ENCODE measurements around the gene ZCRB1. TPM values are rescaled to one million over a fixed set of nuclear protein-coding genes. Genes with fewer than 3 reads are reported as not detected.
A peak's percentile ranks its signal among the peaks of the same experiment; 100 is the strongest.
"Not testable (repeated sequence)": the region's sequence is repeated elsewhere in the genome, so short reads cannot be mapped to it uniquely, and the experiment has no call there.

Gene ZCRB1, protein sequence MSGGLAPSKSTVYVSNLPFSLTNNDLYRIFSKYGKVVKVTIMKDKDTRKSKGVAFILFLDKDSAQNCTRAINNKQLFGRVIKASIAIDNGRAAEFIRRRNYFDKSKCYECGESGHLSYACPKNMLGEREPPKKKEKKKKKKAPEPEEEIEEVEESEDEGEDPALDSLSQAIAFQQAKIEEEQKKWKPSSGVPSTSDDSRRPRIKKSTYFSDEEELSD
- total RNA-seq (ENCODE audit: insufficient read depth, low replicate concordance): 42.4 TPM

DNA sequence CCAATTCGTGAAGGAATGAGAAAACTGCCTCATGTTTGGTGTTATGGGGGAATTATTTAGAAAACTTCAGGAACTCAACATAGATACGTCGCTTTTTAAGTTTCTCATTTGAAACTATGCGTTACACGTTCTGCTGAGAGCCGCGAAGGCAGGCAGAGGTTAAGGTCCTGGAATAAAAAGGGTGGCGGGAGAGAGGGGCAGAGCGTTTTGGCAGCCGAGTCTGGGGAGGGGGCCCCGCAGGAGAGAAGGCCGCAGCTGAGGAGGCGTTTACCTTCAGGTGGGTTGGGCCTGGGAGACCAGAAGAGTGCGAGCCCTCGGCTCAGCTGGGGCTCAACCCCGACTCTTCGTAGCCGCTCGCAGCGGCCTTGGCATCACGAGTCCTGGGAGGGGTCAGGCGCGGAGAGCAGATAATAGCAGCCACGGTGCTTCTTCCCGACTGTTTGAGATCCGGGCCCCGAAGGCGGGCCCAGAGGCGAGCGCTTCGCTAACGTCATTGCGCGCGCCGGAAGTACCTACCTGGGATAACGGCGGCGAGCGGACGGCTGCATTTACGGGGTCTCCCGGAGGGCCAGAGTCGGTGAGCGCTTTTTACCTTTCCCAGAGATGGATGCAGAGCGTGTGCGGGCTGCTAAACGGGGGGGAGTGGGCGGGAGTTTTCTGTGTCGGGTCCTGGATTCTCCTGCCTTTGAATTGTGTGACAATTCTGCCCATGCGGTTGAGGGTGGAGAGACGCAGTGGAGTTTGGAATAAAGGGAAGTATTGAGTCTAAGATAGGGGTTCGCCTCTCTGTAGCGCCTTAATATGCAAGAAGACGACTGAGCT, at the start of gene ZCRB1, which contains the start of gene PPHLN1:
Gene ZCRB1, minus strand, starts transcription at position 442 of the 822 bp plus-strand sequence. CDS start 1,992 bp downstream, outside the sequence.
Gene PPHLN1, plus strand, starts transcription at position 515 of the 822 bp plus-strand sequence. CDS start 9,736 bp downstream, outside the sequence.
- DNase-seq (ENCODE audit: low spot score): peak; percentile 90

DNA sequence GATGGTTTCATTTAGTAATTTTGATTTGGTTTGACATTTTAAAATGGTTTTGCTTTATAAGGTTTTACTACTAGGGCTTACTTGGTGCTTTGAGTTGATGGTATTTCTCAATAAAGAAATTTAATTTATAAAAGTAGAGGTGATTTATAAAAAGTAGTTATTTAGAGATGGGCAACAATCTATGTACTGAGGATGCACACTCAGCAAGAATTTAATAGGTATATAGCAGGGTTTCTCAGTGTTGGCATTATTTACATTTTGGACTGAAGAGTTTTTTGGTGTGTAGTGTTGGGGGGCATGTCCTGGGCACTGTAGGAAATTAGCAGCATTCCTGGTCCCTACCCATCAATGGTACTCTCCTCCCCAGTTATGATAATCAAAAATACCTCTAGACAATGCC, 47.8 kb upstream of the ZCRB1 start:
- no peak for DNase-seq (ENCODE audit: low spot score)

DNA sequence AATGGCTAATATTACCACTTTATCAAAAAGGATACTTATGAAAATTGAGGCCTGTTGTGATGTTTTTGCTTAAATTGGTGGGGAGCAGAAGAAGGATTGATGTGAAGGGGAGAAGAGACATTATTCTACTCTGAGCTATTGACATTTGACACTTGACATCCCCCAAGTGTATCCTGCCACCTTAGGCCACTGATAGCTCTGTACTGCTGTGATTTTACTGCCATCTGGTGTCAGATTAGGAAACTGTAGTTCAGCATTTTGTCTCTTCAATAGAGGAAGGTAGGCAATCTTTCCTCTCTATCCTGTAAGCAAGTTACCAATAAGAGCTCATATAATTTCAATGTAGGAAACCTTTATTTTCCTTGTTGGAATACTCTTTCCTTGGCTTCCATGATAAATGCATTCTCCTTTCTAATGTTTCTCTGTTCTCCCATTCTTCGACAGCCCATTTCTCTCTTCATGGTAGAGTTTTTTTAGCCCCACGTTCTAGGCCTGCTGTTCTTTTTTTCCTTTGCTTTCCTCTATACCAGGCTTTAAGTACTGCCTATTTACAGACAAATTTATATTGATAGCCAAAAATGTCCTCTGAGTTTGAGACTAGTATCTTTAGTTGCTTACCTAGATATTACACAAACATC, 46.4 kb upstream of the ZCRB1 start:
- peak; percentile 55 for DNase-seq (ENCODE audit: low spot score)

DNA sequence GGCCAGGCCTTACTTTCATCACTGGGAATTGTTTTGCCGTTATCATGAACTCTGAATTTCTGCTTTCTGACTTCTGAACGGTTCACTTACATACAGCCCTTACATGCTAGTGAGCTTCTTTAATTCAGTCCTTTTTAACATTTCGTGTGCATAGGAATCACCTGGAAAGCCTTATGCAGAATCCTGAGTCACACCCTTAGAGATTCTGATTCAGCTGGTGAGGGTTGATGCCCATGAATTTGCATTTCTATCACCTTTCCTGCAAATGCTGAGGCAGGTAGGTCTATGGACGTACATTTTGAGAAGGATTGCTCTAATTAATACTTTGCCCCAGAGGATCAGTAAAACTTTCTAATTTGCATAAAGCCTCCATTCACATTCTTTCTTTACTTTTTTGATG, 44.1 kb upstream of the ZCRB1 start:
- DNase-seq (ENCODE audit: low spot score): no peak

DNA sequence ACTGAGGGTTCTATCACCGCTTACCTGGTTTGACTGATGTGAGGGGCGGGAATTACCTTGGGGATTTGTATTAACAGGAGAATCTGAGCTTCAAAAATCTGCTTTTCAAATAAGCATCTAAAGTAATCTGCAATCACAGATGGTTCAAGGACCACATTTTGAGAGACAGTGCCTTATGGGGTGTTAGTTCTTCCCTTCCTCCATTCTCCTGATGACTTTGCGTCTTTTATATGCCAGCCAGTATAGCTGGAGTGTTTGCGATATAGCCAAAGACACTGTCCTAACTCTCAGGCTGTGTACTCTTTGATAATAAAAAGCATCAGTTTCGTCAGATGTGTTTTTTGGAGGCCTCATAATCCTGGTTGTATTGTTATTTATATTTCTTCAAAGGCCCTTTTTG, 39.6 kb upstream of the ZCRB1 start:
- DNase-seq (ENCODE audit: low spot score): no peak

DNA sequence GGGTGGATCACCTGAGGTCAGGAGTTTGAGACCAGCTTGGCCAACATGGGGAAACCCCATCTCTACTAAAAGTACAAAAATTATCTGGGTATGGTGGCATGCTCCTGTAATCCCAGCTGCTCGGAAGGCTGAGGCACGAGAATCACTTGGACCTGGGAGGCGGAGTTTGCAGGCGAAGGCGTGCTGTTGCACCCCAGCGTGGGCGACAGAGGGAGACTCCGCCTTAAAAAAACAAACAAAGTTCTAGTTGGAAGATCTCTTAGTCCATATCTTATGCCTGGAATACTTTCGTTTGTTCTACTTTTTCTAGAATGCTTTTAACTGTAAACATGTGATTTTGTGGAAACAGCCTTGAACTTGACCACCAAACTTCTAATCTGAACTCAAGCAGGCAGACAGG, 38.8 kb upstream of the ZCRB1 start:
- DNase-seq (ENCODE audit: low spot score): no peak

DNA sequence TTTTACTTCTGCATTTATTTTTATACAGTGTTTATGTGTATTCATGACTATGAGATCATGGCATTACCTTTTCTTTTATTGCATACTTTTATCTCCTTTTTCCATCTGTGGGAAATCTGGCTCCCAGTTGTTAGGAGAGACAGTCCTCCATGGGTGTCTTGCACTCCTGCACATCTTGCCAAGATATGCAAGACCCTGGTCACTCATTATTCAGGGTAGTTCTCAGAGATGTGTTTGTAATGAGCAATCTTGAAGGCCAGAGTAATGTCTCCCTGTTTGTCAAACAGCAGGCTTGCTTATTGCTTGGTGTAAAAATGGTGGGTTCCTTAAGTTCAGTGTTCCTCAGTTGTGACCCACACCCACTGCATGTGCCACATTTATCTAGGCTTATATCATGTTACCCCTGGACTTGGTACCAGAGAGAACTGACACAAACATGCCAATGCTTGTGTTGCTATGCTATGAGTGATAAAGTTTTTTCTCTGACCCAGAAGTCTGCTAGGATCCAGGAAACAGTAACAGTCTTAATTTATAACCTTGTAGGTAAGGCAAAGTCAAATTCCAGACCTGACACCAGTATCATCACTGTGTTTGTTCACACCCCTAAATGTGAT, 36.9 kb upstream of the ZCRB1 start:
- DNase-seq (ENCODE audit: low spot score): no peak

DNA sequence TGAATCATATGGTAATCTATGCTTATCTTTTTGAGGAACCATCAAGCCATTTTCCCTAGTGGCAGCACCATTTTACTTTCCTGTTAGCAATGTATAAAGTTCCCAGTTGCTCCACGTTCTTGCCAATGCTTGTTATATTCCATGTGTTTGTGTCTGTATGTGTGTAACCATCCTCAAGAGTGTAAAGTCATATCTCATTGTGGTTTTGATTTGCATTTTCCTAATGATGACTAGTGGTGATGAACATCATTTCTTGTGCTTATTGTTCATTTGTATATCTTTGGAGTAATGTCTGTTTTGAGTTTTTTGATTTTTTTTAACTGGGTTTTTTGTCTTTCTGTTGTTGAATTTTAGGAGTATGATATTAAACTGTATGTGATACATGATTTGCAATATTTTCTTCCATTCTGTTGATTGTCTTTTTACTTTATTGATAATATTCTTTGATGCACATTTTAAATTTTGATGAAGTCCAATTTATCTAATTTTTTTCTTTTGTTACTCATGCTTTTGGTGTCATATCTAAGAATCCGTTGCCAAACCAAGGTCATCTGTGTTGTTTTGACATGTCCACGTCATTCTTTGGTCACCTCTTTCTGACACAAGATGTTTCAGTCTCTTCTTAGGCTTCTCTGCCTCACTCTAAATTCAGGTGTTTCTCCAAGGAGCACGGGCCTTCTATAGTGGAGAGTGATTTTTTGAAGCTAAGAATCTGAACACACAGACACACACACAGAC, 36.2 kb upstream of the ZCRB1 start:
- DNase-seq (ENCODE audit: low spot score): no peak

DNA sequence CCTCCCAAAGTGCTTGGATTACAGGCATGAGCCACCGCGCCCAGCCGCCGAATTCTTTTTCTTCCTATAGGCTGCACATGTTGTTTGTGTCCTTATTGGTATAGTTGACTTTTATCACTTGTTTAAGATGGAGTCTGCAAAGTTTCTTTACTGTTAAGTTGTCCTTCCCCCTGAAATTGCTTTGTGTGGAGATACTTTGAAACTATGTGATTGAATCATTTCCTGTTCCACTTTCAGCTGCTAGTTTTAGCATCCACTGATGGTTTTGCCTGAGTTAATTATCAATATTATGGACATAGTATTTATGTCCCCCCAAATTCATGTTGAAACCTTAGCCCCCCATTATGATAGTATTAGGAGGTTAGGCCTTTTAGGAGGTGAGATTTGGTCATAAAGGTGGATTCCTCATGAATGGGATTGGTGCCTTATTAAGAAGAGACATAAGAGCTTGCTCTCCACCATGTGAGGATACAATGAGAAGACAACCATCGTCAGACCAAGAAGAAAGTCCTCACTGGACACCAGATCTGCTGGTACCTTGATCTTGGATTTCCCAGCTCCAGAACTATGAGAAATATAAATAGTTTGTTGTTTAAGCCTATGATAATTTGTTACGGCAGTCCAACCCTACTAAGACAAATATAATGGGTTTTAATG, 35.0 kb upstream of the ZCRB1 start:
- DNase-seq (ENCODE audit: low spot score): no peak

DNA sequence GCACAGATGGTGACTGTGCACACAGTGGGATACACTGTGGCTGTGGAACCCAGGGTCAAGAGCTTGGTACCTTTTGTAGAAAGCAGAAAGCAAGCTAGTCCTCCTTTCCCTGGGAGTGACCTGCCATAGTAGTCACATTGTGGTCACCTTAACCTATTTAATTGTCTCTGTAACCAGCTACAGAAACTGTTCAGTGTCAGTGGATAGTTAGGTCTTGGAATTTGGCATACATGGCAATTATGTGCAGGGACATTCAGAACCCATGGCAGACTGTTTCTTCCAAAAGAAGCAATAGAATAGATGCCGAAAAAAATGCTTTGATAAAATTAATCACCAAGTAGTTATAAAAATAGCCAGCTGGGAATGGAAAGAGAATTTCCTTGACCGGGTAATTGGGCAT, 30.4 kb upstream of the ZCRB1 start:
- no peak for DNase-seq (ENCODE audit: low spot score)

DNA sequence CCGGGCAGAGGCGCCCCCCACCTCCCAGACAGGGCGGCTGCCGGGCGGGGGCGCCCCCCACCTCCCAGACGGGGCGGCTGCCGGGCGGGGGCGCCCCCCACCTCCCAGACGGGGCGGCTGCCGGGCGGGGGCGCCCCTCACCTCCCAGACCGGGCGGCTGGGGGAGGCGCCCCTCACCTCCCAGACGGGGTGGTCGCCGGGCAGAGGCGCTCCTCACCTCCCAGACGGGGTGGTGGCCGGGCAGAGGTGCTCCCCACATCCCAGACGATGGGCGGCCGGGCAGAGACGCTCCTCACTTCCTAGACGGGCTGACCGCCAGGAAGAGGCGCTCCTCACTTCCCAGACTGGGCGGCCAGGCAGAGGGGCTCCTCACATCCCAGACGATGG, 24.1 kb upstream of the ZCRB1 start:
- DNase-seq (ENCODE audit: low spot score): not testable (repeated sequence)

DNA sequence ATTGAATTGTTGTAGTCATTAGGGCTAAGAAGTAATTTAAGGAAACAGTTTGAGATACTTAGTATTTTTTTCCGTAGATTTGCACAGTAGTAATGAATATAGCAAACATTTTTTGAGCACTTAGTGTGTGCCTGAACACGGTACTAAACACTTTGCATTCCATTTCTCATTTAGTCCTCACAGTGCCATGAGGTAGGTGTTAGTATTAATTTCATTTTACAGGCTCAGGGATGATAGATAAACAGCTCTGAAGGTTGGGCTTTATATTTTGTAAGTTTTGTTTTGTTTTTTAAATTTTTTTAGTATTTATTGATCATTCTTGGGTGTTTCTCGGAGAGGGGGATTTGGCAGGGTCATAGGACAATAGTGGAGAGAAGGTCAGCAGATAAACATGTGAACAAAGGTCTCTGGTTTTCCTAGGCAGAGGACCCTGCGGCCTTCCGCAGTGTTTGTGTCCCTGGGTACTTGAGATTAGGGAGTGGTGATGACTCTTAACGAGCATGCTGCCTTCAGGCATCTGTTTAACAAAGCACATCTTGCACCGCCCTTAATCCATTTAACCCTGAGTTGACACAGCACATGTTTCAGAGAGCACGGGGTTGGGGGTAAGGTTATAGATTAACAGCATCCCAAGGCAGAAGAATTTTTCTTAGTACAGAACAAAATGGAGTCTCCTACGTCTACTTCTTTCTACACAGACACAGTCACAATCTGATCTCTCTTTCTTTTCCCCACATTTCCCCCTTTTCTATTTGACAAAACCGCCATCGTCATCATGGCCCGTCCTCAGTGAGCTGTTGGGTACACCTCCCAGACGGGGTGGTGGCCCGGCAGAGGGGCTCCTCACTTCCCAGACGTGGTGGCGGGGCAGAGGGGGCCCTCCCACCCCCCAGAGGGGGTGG, 23.5 kb upstream of the ZCRB1 start:
- not testable (repeated sequence) for DNase-seq (ENCODE audit: low spot score)

DNA sequence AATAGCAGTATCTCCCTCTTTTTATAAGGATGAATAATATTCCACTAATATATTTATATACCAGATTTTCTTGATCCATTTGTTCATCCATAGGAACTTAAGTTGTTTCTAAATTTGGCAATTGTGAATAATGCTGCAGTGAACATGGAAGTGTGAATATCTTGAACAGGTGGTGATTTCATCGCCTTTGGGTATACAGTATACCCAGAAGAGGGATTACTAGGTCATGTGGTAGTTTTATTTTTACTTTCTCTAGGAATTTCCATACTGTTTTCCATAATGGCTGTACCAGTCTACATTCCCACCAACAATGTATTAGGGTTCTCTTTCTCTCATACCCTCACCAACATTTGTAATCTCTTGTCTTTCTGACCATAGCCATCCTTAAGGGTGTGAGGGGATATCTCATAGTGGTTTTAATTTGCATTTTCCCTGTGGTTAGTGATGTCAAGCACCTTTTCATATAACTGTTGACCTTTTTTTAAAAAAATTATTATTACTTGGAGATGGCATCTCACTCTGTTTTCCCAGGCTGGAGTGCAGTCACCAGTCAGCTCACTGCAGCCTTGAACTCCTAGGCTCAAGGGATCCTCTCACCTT, 20.6 kb upstream of the ZCRB1 start:
- DNase-seq (ENCODE audit: low spot score): no peak

DNA sequence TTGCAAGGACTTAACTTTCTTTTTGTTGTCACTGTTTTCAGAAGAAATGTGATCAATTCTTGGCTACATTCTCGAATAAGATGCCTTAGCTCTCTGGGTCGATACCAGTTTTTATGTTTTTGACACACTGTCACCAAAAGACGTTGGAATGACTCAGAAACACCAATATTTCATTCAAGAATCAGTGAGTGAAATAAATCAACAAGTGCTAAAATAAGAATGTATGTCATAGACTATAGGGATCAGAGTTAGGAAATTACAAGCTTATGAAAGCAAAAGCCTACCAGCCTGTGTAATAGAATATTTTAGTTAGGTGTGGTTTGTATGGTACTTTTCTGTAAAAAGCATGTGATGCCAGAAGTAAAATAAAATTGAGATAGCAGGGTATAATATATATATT, 17.8 kb upstream of the ZCRB1 start:
- no peak for DNase-seq (ENCODE audit: low spot score)

DNA sequence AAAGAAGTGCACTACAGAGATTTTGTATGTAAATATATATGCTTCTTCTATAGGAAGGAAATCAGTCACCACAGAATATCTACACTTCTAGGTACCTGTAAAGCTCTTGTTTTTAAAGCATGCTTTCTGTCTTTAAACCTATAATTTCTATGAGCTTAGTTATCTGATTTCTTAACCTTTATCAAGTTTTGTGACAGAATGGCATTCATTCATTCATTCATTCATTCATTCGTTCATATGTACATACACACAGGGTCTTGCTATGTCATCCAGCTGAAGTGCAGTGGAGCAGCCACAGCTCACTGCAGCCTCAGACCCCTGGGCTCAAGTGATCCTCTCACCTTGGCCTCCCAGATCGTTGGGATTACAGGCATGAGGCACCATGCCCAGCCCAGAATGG, 16.1 kb upstream of the ZCRB1 start:
- no peak for DNase-seq (ENCODE audit: low spot score)

DNA sequence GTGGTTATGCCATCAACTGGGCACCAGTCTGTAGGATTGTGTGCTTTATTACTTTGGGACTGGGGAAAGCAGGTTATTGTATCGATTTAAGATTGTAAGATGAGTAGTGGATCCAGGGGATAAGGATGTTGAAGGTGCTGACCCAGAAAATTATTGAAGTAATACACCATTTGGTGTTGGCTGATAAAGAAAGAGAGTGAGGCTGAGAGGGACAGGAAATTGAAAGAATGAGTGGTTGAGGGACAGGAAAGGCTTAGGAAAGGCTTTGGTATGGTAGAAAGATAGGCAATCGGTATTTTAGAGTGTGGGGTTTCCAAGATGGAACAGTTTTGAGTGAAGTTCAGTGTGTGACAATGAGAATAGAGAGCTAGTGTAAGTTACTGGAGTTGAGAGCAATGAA, 12.4 kb upstream of the ZCRB1 start:
- no peak for DNase-seq (ENCODE audit: low spot score)

DNA sequence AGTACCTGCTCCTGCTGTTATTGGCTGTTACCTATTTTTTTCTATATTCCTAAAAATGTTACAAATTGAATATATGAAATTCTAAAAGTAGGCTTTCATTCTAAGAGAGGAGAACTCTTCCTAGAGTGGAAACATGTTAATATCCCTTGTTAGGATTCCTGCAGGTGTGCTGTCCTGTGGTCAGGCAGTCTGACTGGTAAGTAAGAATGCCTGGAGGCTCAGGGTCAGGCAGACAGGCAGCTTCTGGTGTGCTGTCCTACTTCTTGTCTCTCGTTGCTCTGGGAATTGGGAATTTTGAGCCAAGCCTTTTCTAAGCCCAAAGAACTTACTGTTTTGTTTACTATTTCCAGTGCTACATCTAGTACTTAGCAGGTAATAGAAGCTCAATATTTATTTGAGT, 10.4 kb upstream of the ZCRB1 start:
- no peak for DNase-seq (ENCODE audit: low spot score)

DNA sequence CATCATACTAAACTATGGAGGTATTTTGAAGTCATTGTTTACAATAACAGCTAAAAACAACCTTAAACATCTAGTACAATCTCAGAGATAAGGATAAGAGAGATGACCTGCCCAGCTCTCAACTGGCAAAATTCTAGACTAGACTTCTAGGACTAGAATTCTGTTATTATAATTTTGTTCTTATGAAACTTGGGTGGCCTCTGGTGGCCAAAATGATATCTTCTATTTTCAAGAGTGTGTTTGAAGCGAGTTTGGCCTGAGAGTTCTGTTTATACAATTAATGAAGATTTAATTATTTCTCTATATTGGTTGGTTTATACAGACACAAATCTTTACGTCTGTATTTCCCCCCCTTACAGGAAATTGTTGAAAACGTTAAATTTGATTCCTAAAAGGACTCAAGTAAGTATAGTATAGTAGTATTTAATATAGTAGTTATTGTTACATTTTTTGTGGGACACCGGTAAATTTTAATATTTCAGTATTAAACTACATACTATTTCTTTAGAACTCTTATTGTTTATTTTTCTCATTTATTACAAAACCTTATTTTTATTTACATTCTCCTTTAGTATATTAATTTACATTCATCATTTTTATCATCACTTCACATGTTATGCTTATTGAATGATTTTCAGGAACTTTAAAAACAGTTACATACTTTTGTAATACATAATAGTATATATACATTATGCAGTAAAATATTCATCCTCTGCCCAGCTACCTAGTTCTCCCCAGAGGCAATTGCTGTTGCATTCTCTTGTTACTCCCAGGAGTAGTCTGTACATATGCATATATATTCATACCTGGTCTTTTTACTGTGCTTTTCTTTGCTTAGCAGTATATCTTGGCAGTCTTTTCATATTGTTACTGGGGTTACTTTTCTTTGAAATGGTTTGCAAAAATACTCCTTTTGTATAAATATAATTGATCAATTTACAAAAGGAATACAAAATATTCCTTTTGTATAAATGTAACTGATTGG, 6.7 kb upstream of the ZCRB1 start:
- peak; percentile 55 for DNase-seq (ENCODE audit: low spot score)

All from umbilical cord (tissue), 2 donors.